SIG-M5 treated with dmso at 0.1 percent for 504 hours (cell line): ENCODE measurements around the gene SIM2.

ENCODE experiments used
- DNase-seq: peaks from one replicate; lab custom pipeline; 2025; ENCODE audit not compliant: unreplicated experiment; lab: John Stamatoyannopoulos, UW

SIM2 gene

GRCh38 chr21:36700295-36700970 is 1.5 kb downstream of the SIM2 start:
- no peak for DNase-seq

- DNase-seq: no peak
Measured at GRCh38 chr21:36700971-36701755, 2.2 kb downstream of the SIM2 start.

- no peak for DNase-seq
Measured at GRCh38 chr21:36701756-36702621, 3.1 kb downstream of the SIM2 start.

GRCh38 chr21:36702622-36702968 is 3.7 kb downstream of the SIM2 start:
- no peak for DNase-seq

GRCh38 chr21:36703123-36703522 is 4.2 kb downstream of the SIM2 start:
- no peak for DNase-seq

GRCh38 chr21:36703626-36704280 is 4.8 kb downstream of the SIM2 start:
- no peak for DNase-seq

- DNase-seq: no peak
Measured at GRCh38 chr21:36704281-36704957, 5.5 kb downstream of the SIM2 start.

GRCh38 chr21:36704958-36705678 is 6.2 kb downstream of the SIM2 start:
- DNase-seq: no peak

GRCh38 chr21:36705679-36706481 is 7.0 kb downstream of the SIM2 start:
- no peak for DNase-seq

GRCh38 chr21:36706482-36706852 is 7.6 kb downstream of the SIM2 start:
- no peak for DNase-seq

GRCh38 chr21:36706951-36707762 is 8.2 kb downstream of the SIM2 start:
- DNase-seq: no peak

- DNase-seq: no peak
Measured at GRCh38 chr21:36707763-36708285, 8.9 kb downstream of the SIM2 start.

- no peak for DNase-seq
Measured at GRCh38 chr21:36708286-36709029, 9.5 kb downstream of the SIM2 start.

GRCh38 chr21:36709030-36709867 is 10.3 kb downstream of the SIM2 start:
- DNase-seq: no peak

GRCh38 chr21:36709868-36710728 is 11.2 kb downstream of the SIM2 start:
- no peak for DNase-seq

- no peak for DNase-seq
Measured at GRCh38 chr21:36710729-36711048, 11.8 kb downstream of the SIM2 start.
